HG02840 (cell line): ENCODE data around the gene SGPP1.
"Not testable (repeated sequence)": the region's sequence is repeated elsewhere in the genome, so short reads cannot be mapped to it uniquely, and the experiment has no call there.

Experiments used
- ATAC-seq: cut with Tn5 transposase; IDR thresholded peaks from one replicate; pipeline ENCODE4 v1.9.1; 2021; ENCODE audit warnings: mild to moderate bottlenecking, moderate library complexity, moderate number of reproducible peaks; ENCODE audit not compliant: unreplicated experiment, low FRiP score

Gene SGPP1

GRCh38 chr14:63727231-63727735, 582 bp downstream of the SGPP1 start:
- ATAC-seq = peak; percentile 30

GRCh38 chr14:63726499-63726898, 1.4 kb downstream of the SGPP1 start:
- no peak for ATAC-seq

GRCh38 chr14:63725786-63726460, 1.9 kb downstream of the SGPP1 start:
- no peak for ATAC-seq

- no peak for ATAC-seq
These were observed 10.2 kb downstream of the SGPP1 start for GRCh38 chr14:63717702-63718101.

- ATAC-seq = no peak
These were observed 12.5 kb downstream of the SGPP1 start for GRCh38 chr14:63715360-63715759.

GRCh38 chr14:63713764-63714163, 14.1 kb downstream of the SGPP1 start:
- no peak for ATAC-seq

GRCh38 chr14:63713058-63713457, 14.8 kb downstream of the SGPP1 start:
- no peak for ATAC-seq

- ATAC-seq = no peak
These were observed 15.7 kb downstream of the SGPP1 start for GRCh38 chr14:63712123-63712522.

- ATAC-seq = no peak
These were observed 17.4 kb downstream of the SGPP1 start for GRCh38 chr14:63710497-63710896.

- no peak for ATAC-seq
These were observed 18.3 kb downstream of the SGPP1 start for GRCh38 chr14:63709589-63709988.

- no peak for ATAC-seq
These were observed 20.6 kb downstream of the SGPP1 start for GRCh38 chr14:63707216-63707615.

GRCh38 chr14:63705561-63706070, 22.2 kb downstream of the SGPP1 start:
- ATAC-seq = peak; percentile 51

- not testable (repeated sequence) for ATAC-seq
These were observed 25.3 kb downstream of the SGPP1 start for GRCh38 chr14:63702530-63702929.

GRCh38 chr14:63701606-63702299, 26.1 kb downstream of the SGPP1 start:
- no peak for ATAC-seq

GRCh38 chr14:63692310-63693020, 35.4 kb downstream of the SGPP1 start:
- no peak for ATAC-seq

GRCh38 chr14:63689132-63689531, 38.7 kb downstream of the SGPP1 start:
- no peak for ATAC-seq

- ATAC-seq = no peak
These were observed 40.9 kb downstream of the SGPP1 start for GRCh38 chr14:63686926-63687325.

GRCh38 chr14:63685401-63685800, 42.5 kb downstream of the SGPP1 start:
- ATAC-seq = no peak

GRCh38 chr14:63682727-63683593, 44.9 kb downstream of the SGPP1 start:
- no peak for ATAC-seq

- no peak for ATAC-seq
These were observed 49.3 kb downstream of the SGPP1 start for GRCh38 chr14:63678536-63678935.
